IPS-18a (cell line): ENCODE data around the gene HMGN3.

Experiments
- H3K27ac ChIP-seq: one replicate; pipeline ENCODE4 v1.5.1; 2013; ENCODE audit warnings: low read length
- H3K27me3 ChIP-seq: one replicate; pipeline ENCODE4 v1.6.1; 2013; ENCODE audit warnings: mild to moderate bottlenecking, low read length; ENCODE audit not compliant: control insufficient read depth, insufficient read depth
- H3K36me3 ChIP-seq: one replicate; pipeline ENCODE4 v1.6.1; 2013; ENCODE audit warnings: low read depth, low read length; ENCODE audit not compliant: control insufficient read depth
- H3K4me1 ChIP-seq: one replicate; pipeline ENCODE4 v1.6.1; 2013; ENCODE audit warnings: low read depth, low read length; ENCODE audit not compliant: control insufficient read depth
- H3K4me3 ChIP-seq: one replicate; pipeline ENCODE4 v1.5.1; 2013; ENCODE audit warnings: low read length
- H3K9ac ChIP-seq: one replicate; pipeline ENCODE4 v1.6.1; 2013; ENCODE audit warnings: mild to moderate bottlenecking, low read length, moderate library complexity
- H3K9me3 ChIP-seq: one replicate; pipeline ENCODE4 v1.6.1; 2013; ENCODE audit warnings: low read depth, low read length; ENCODE audit not compliant: control insufficient read depth

HMGN3 gene

GRCh38 chr6:79231666-79232065 lies 2.8 kb downstream of the HMGN3 start:
- Histone ChIP-seq H3K9me3 (no peaks in the 10 kb centered on the region), H3K27ac (no peak overlapping the region), H3K4me1 (peaks cover 13% of the 10 kb centered on the region), H3K4me3 (no peak overlapping the region), H3K36me3 (no peaks in the 10 kb centered on the region), H3K27me3 (no peaks in the 10 kb centered on the region), H3K9ac (no peak overlapping the region)

- no peaks in the 10 kb centered on the region for H3K36me3 ChIP-seq
- H3K27me3 ChIP-seq, result no peaks in the 10 kb centered on the region
- peaks cover 15% of the 10 kb centered on the region for H3K4me1 ChIP-seq
- no peak overlapping the region for H3K9ac ChIP-seq
- H3K4me3 ChIP-seq, result no peak overlapping the region
- H3K9me3 ChIP-seq, result no peaks in the 10 kb centered on the region
- no peak overlapping the region for H3K27ac ChIP-seq
These were observed 3.4 kb downstream of the HMGN3 start for GRCh38 chr6:79231101-79231500.

- H3K36me3 ChIP-seq, result no peaks in the 10 kb centered on the region
- peaks cover 16% of the 10 kb centered on the region for H3K4me1 ChIP-seq
- no peaks in the 10 kb centered on the region for H3K27me3 ChIP-seq
- no peaks in the 10 kb centered on the region for H3K9me3 ChIP-seq
- H3K4me3 ChIP-seq, result no peak overlapping the region
- no peak overlapping the region for H3K27ac ChIP-seq
- no peak overlapping the region for H3K9ac ChIP-seq
These were observed 4.3 kb downstream of the HMGN3 start for GRCh38 chr6:79230149-79230548.

- H3K36me3 ChIP-seq, result peaks cover 7% of the 10 kb centered on the region
- no peaks in the 10 kb centered on the region for H3K27me3 ChIP-seq
- no peak overlapping the region for H3K27ac ChIP-seq
- H3K9me3 ChIP-seq, result no peaks in the 10 kb centered on the region
- H3K9ac ChIP-seq, result no peak overlapping the region
- H3K4me3 ChIP-seq, result no peak overlapping the region
- peaks cover 7% of the 10 kb centered on the region for H3K4me1 ChIP-seq
These were observed 7.0 kb downstream of the HMGN3 start for GRCh38 chr6:79227445-79227844.

GRCh38 chr6:79226660-79227059 lies 7.8 kb downstream of the HMGN3 start:
- no peak overlapping the region for H3K27ac ChIP-seq
- H3K4me1 ChIP-seq, result peaks cover 3% of the 10 kb centered on the region
- no peaks in the 10 kb centered on the region for H3K27me3 ChIP-seq
- H3K36me3 ChIP-seq, result peaks cover 7% of the 10 kb centered on the region
- H3K9me3 ChIP-seq, result no peaks in the 10 kb centered on the region
- H3K4me3 ChIP-seq, result no peak overlapping the region
- no peak overlapping the region for H3K9ac ChIP-seq

GRCh38 chr6:79225717-79226599 lies 8.5 kb downstream of the HMGN3 start:
- Histone ChIP-seq H3K4me1 (peaks cover 3% of the 10 kb centered on the region), H3K9ac (no peak overlapping the region), H3K27me3 (no peaks in the 10 kb centered on the region), H3K36me3 (peaks cover 7% of the 10 kb centered on the region), H3K27ac (no peak overlapping the region), H3K9me3 (no peaks in the 10 kb centered on the region), H3K4me3 (no peak overlapping the region)

GRCh38 chr6:79223611-79224404 lies 10.7 kb downstream of the HMGN3 start:
- Histone ChIP-seq H3K27ac (no peak overlapping the region), H3K9me3 (no peaks in the 10 kb centered on the region), H3K4me1 (peaks cover 7% of the 10 kb centered on the region), H3K9ac (no peak overlapping the region), H3K36me3 (peaks cover 7% of the 10 kb centered on the region), H3K4me3 (no peak overlapping the region), H3K27me3 (no peaks in the 10 kb centered on the region)

GRCh38 chr6:79215213-79215824 lies 19.2 kb downstream of the HMGN3 start:
- no peak overlapping the region for H3K9ac ChIP-seq
- no peak overlapping the region for H3K27ac ChIP-seq

GRCh38 chr6:79212859-79213258 lies 21.6 kb downstream of the HMGN3 start:
- H3K4me1 ChIP-seq, result peaks cover 11% of the 10 kb centered on the region
- H3K36me3 ChIP-seq, result peaks cover 10% of the 10 kb centered on the region
- no peak overlapping the region for H3K9ac ChIP-seq
- H3K4me3 ChIP-seq, result no peak overlapping the region
- no peaks in the 10 kb centered on the region for H3K27me3 ChIP-seq
- H3K27ac ChIP-seq, result no peak overlapping the region
- H3K9me3 ChIP-seq, result no peaks in the 10 kb centered on the region

More at GRCh38 chr6:79215213-79215824, 19.2 kb downstream of the HMGN3 start:
- H3K4me1 ChIP-seq, result peaks cover 21% of the 10 kb centered on the region
- no peaks in the 10 kb centered on the region for H3K27me3 ChIP-seq
- no peaks in the 10 kb centered on the region for H3K36me3 ChIP-seq
- H3K4me3 ChIP-seq, result no peak overlapping the region
- no peaks in the 10 kb centered on the region for H3K9me3 ChIP-seq

- no peak overlapping the region for H3K9ac ChIP-seq
- no peak overlapping the region for H3K27ac ChIP-seq
- no peaks in the 10 kb centered on the region for H3K9me3 ChIP-seq
- H3K36me3 ChIP-seq, result peaks cover 13% of the 10 kb centered on the region
- H3K27me3 ChIP-seq, result no peaks in the 10 kb centered on the region
- no peak overlapping the region for H3K4me3 ChIP-seq
- H3K4me1 ChIP-seq, result no peaks in the 10 kb centered on the region
These were observed 25.7 kb downstream of the HMGN3 start for GRCh38 chr6:79208816-79209215.

- Histone ChIP-seq H3K4me3 (no peak overlapping the region), H3K9ac (no peak overlapping the region), H3K36me3 (peaks cover 27% of the 10 kb centered on the region), H3K4me1 (no peaks in the 10 kb centered on the region), H3K27ac (no peak overlapping the region), H3K27me3 (no peaks in the 10 kb centered on the region), H3K9me3 (no peaks in the 10 kb centered on the region)
These were observed 30.7 kb downstream of the HMGN3 start for GRCh38 chr6:79203753-79204253.
